H9 (cell line): ENCODE measurements around the gene TSC2. TPM values are rescaled to one million over a fixed set of nuclear protein-coding genes. Genes with fewer than 3 reads are reported as not detected.
"Not testable (repeated sequence)": the region's sequence is repeated elsewhere in the genome, so short reads cannot be mapped to it uniquely, and the experiment has no call there.

Source experiments
- DNase-seq: peaks from one replicate; pipeline ENCODE4 v3.0.0-alpha.2; 2017
- H2AFZ ChIP-seq: one replicate; pipeline ENCODE4 v1.6.1; 2013; ENCODE audit warnings: mild to moderate bottlenecking, low read length, control low read depth, moderate library complexity
- H2AK5ac ChIP-seq: 2 replicates; pipeline ENCODE4 v1.6.1; 2013; ENCODE audit warnings: low read length, control low read depth, mixed read lengths; ENCODE audit not compliant: insufficient read length
- H2BK120ac ChIP-seq: one replicate; pipeline ENCODE4 v1.6.1; 2013; ENCODE audit warnings: low read depth, mild to moderate bottlenecking, low read length, control low read depth, inconsistent platforms; ENCODE audit not compliant: poor library complexity, severe bottlenecking
- H2BK12ac ChIP-seq: 2 replicates; pipeline ENCODE4 v1.6.1; 2013; ENCODE audit warnings: low read length, control low read depth, mixed read lengths, low read depth; ENCODE audit not compliant: insufficient read length
- H2BK15ac ChIP-seq: 2 replicates; pipeline ENCODE4 v1.6.1; 2013; ENCODE audit warnings: low read depth, low read length, control low read depth
- H2BK20ac ChIP-seq: one replicate; pipeline ENCODE4 v1.6.1; 2013; ENCODE audit warnings: low read depth, mild to moderate bottlenecking, low read length, control low read depth, inconsistent platforms; ENCODE audit not compliant: poor library complexity, severe bottlenecking
- H2BK5ac ChIP-seq: 2 replicates; pipeline ENCODE4 v1.6.1; 2013; ENCODE audit warnings: low read length, control low read depth, mixed read lengths; ENCODE audit not compliant: insufficient read length
- H3K14ac ChIP-seq: 2 replicates; pipeline ENCODE4 v1.6.1; 2013; ENCODE audit warnings: low read length, control low read depth; ENCODE audit not compliant: insufficient read depth
- H3K18ac ChIP-seq: 2 replicates; pipeline ENCODE4 v1.6.1; 2013; ENCODE audit warnings: low read depth, mild to moderate bottlenecking, mixed read lengths, low read length, control low read depth; ENCODE audit not compliant: insufficient read length
- H3K23ac ChIP-seq: 2 replicates; pipeline ENCODE4 v1.6.1; 2013; ENCODE audit warnings: low read length, control low read depth, mixed read lengths, low read depth; ENCODE audit not compliant: insufficient read length
- H3K23me2 ChIP-seq: 2 replicates; pipeline ENCODE4 v1.6.1; 2013; ENCODE audit warnings: low read depth, mild to moderate bottlenecking, mixed read lengths, low read length, control low read depth; ENCODE audit not compliant: insufficient read length, poor library complexity, severe bottlenecking
- H3K27ac ChIP-seq: 2 replicates; pipeline ENCODE4 v1.5.1; 2013; ENCODE audit warnings: low read length, control low read depth, mixed read lengths, low read depth; ENCODE audit not compliant: insufficient read length
- H3K27me3 ChIP-seq: 2 replicates; pipeline ENCODE4 v1.6.1; 2013; ENCODE audit warnings: low read length, control low read depth, inconsistent platforms; ENCODE audit not compliant: insufficient read depth
- H3K4ac ChIP-seq: 2 replicates; pipeline ENCODE4 v1.6.1; 2013; ENCODE audit warnings: low read depth, mild to moderate bottlenecking, control low read depth, inconsistent platforms, low read length, moderate library complexity
- H3K4me1 ChIP-seq: 2 replicates; pipeline ENCODE4 v1.6.1; 2013; ENCODE audit warnings: low read length, control low read depth, inconsistent platforms; ENCODE audit not compliant: insufficient read depth
- H3K4me2 ChIP-seq: 2 replicates; pipeline ENCODE4 v1.6.1; 2013; ENCODE audit warnings: low read length, control low read depth, mixed read lengths; ENCODE audit not compliant: insufficient read length, insufficient read depth
- H3K56ac ChIP-seq: 2 replicates; pipeline ENCODE4 v1.6.1; 2013; ENCODE audit warnings: low read depth, mild to moderate bottlenecking, mixed read lengths, low read length, control low read depth; ENCODE audit not compliant: insufficient read length
- H3K79me1 ChIP-seq: 2 replicates; pipeline ENCODE4 v1.6.1; 2013; ENCODE audit warnings: low read depth, mild to moderate bottlenecking, moderate library complexity, low read length, control low read depth, inconsistent platforms; ENCODE audit not compliant: insufficient read depth, poor library complexity, severe bottlenecking
- H3K79me2 ChIP-seq: 2 replicates; pipeline ENCODE4 v1.6.1; 2013; ENCODE audit warnings: low read length, control low read depth, inconsistent platforms; ENCODE audit not compliant: insufficient read depth
- H3K9ac ChIP-seq: 2 replicates; pipeline ENCODE4 v1.6.1; 2013; ENCODE audit warnings: low read length, control low read depth, mixed read lengths; ENCODE audit not compliant: insufficient read length; ENCODE audit errors: extremely low read depth
- H3K9me3 ChIP-seq: one replicate; pipeline ENCODE4 v1.6.1; 2013; ENCODE audit warnings: low read depth, low read length, inconsistent platforms; ENCODE audit not compliant: control insufficient read depth
- H3T11ph ChIP-seq: one replicate; pipeline ENCODE4 v1.6.1; 2013; ENCODE audit warnings: mild to moderate bottlenecking, low read length, control low read depth, inconsistent platforms
- H4K20me1 ChIP-seq: one replicate; pipeline ENCODE4 v1.6.1; 2013; ENCODE audit not compliant: control insufficient read depth, insufficient read length, insufficient read depth
- H4K5ac ChIP-seq: 2 replicates; pipeline ENCODE4 v1.6.1; 2013; ENCODE audit warnings: low read depth, mild to moderate bottlenecking, mixed read lengths, low read length, control low read depth; ENCODE audit not compliant: insufficient read length
- H4K8ac ChIP-seq: replicated peaks from 2 replicates; pipeline ENCODE4 v1.6.1; 2013; ENCODE audit warnings: low read length, control low read depth, mixed read lengths, low read depth; ENCODE audit not compliant: insufficient read length
- H4K91ac ChIP-seq: 2 replicates; pipeline ENCODE4 v1.6.1; 2013; ENCODE audit warnings: low read depth, mild to moderate bottlenecking, moderate library complexity, mixed read lengths, low read length, control low read depth; ENCODE audit not compliant: insufficient read length
- H3K27ac Mint-ChIP-seq, 3 experiments: 2 replicates in 2 of 3; 3 replicates in 1 of 3; pipeline ENCODE4 v1.8.0; 2020 to 2021; ENCODE audit warnings: mixed read lengths in 3 of 3, mild to moderate bottlenecking in 1 of 3, moderate library complexity in 1 of 3
- H3K27me3 Mint-ChIP-seq: 2 replicates; pipeline ENCODE4 v1.8.0; 2021; ENCODE audit warnings: low read depth, mild to moderate bottlenecking, moderate library complexity, mixed read lengths
- H3K36me3 Mint-ChIP-seq, 3 experiments: 2 replicates in 2 of 3; 3 replicates in 1 of 3; pipeline ENCODE4 v1.8.0; 2020 to 2021; ENCODE audit warnings: low read depth in 3 of 3, mixed read lengths in 3 of 3; ENCODE audit not compliant: insufficient read depth in 1 of 3
- H3K4me1 Mint-ChIP-seq, 2 experiments: 2 replicates each; pipeline ENCODE4 v1.8.0; 2020; ENCODE audit warnings: mixed read lengths in 2 of 2
- H3K4me3 Mint-ChIP-seq, 2 experiments: 2 replicates in 1 of 2; 3 replicates in 1 of 2; pipeline ENCODE4 v1.8.0; 2020 to 2021; ENCODE audit warnings: mild to moderate bottlenecking in 2 of 2, mixed read lengths in 2 of 2, moderate library complexity in 1 of 2
- H3K9me3 Mint-ChIP-seq, 2 experiments: 2 replicates in 1 of 2; 3 replicates in 1 of 2; pipeline ENCODE4 v1.8.0; 2020; ENCODE audit warnings: mild to moderate bottlenecking in 2 of 2, mixed read lengths in 2 of 2, moderate library complexity in 1 of 2
- WGBS: extraction: QIAGEN DNeasy Blood & Tissue Kit; methylation state at CpG from one replicate; pipeline ENCODE4 v1.1.7; 2013; ENCODE audit warnings: missing lambda C conversion rate, low lambda C conversion rate, mixed read lengths; ENCODE audit not compliant: insufficient read length; ENCODE audit errors: extremely low coverage; 5-methylcytosine and 5-hydroxymethylcytosine counted together
- total RNA-seq: library from RNA; stranded (reverse); gene quantifications from 2 replicates; pipeline ENCODE4 v1.2.1, GENCODE V29; 2021

Gene TSC2
- total RNA-seq, 1 experiment from 2014 or later, result 122 TPM

- not testable (repeated sequence) for H2AFZ ChIP-seq, H3K27ac Mint-ChIP-seq, H4K20me1 ChIP-seq, DNase-seq, H3K23me2 ChIP-seq, H3K9ac ChIP-seq, H4K8ac ChIP-seq, H3K4me1 ChIP-seq, H2BK120ac ChIP-seq, H3K9me3 ChIP-seq, H3K27ac ChIP-seq, H3K27me3 Mint-ChIP-seq, H3K4me1 Mint-ChIP-seq, H3K23ac ChIP-seq, H3K18ac ChIP-seq, H3K4me3 Mint-ChIP-seq, H4K5ac ChIP-seq, H2AK5ac ChIP-seq, H3K56ac ChIP-seq, H4K91ac ChIP-seq, H3T11ph ChIP-seq, H3K9me3 Mint-ChIP-seq, H3K27me3 ChIP-seq, H3K79me2 ChIP-seq, H3K4me2 ChIP-seq, H2BK5ac ChIP-seq, H3K79me1 ChIP-seq, H3K4ac ChIP-seq, H2BK20ac ChIP-seq, H3K14ac ChIP-seq, H2BK15ac ChIP-seq, H2BK12ac ChIP-seq
- WGBS, result no CpG with 5 or more reads among the region's 43 CpGs
- peaks cover 2 to 26% (median 13%) of the 10 kb centered on the region in 3 experiments; a peak in 6 of 7 replicates for H3K36me3 Mint-ChIP-seq
Observed at GRCh38 chr16:2110332-2111008, 62.7 kb downstream of the TSC2 start.

DNA sequence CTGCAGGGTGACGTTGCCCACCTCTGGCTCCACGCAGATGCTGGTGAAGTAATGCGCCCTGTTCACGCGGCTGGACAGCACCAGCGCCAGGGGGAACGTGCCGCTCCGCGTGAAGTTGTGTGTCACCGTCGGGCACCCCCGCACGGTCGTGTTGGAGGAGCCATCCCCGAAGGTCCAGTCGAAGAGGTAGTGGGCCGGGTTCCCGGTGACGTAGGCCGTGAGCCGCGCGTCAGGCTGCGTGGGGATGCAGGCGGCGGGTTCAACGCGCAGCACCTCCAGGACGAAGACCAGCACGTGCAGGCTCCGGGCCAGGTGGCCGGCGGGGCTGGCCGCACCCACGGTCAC lies 63.2 kb downstream of the TSC2 start:
- H2BK5ac ChIP-seq, H4K91ac ChIP-seq, H4K20me1 ChIP-seq, H2AK5ac ChIP-seq, H3K27ac Mint-ChIP-seq, H3K56ac ChIP-seq, H3K4me3 Mint-ChIP-seq, H3K4me1 Mint-ChIP-seq, DNase-seq, H3K79me2 ChIP-seq, H3K4ac ChIP-seq, H3K14ac ChIP-seq, H3K27ac ChIP-seq, H3K9me3 ChIP-seq, H3K9ac ChIP-seq, H3T11ph ChIP-seq, H3K9me3 Mint-ChIP-seq, H3K4me1 ChIP-seq, H4K8ac ChIP-seq, H3K4me2 ChIP-seq, H2BK120ac ChIP-seq, H3K23ac ChIP-seq, H2BK15ac ChIP-seq, H2AFZ ChIP-seq, H3K27me3 Mint-ChIP-seq, H3K79me1 ChIP-seq, H4K5ac ChIP-seq, H2BK12ac ChIP-seq, H3K23me2 ChIP-seq, H2BK20ac ChIP-seq, H3K18ac ChIP-seq, H3K27me3 ChIP-seq: not testable (repeated sequence)
- WGBS, result no CpG with 5 or more reads among the region's 36 CpGs
- H3K36me3 Mint-ChIP-seq, result peaks cover 2 to 22% (median 13%) of the 10 kb centered on the region in 3 experiments; a peak in 6 of 7 replicates
